OCI-M2 (cell line): ENCODE measurements around the gene FARS2.
"Not testable (repeated sequence)": the region's sequence is repeated elsewhere in the genome, so short reads cannot be mapped to it uniquely, and the experiment has no call there.

Source experiments
- DNase-seq: peaks from one replicate; lab custom pipeline; 2025; ENCODE audit not compliant: unreplicated experiment; lab: John Stamatoyannopoulos, UW

Gene FARS2

DNA sequence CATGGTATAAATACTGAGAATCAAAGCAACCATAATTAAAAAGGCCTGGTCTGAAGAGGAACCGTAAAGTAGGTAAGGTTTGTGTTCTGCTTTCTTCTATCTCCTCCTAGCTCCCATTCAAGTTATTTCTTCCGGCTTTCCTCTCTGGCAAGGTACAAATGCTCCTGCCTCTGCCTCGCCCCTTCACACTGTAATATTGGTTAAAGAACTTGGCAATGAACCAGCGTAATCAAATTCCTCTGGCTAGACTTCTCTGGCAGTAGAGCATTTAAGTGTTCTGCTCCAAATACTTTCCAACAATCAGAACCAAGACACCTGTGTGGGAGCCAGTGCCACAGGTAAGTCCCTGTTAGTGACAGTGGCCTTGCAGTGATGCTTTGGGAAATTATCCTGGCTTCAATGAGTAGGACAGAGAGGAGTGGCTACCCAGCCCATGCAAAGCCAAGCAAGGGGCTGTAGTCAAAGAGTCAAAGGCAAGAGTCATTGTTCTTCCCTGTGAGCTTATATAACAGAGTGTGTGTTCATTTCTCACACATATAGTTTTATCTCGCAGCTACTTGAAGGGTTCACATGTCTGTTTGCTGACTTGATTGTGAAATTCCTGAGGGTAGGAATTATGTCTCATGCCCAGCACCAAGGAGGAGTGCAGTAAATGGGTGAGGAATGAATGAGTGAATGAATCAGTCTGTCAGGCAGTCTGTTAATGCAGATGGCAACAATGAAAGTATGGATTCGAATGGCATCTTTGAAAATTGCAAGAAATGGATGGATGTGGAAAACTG, 416.1 kb downstream of the FARS2 start:
- no peak for DNase-seq

DNA sequence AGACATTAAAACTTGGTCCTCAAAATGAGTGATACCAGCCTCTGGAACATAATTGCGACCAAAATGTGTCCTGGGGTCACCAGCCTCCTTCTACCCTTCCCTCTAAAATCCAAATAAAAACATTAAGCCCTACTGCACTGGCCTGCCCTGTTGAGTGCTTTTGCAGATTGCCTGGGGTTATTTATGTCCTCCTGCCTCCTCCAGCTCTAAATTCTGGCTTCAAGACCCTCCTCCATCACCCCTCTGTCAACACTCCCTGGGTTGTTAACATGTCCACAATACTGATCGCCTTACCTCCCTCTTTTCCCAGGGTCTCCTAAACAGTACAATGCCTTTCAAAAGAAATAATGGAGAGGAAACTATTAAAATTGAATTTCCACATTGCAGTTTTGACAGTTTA, 418.0 kb downstream of the FARS2 start:
- DNase-seq = no peak

DNA sequence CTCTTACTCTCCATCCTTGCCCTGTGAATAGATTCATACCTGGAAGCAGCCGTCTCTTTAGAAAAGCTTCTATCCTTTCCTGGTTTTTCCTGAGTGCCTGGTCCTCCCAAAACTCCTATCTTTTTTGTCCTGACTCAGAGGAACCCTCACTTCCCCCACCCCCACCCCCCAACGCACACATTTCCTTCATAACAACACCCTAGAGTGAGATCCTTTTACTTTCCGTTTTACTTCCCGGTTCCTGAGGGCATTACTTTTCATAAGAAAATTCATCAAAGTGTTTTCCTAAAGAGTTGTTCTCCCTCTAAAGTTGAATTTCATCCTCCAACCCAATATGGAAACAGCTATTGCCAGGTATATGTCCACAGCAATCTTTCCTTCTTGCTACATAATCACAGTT, 418.4 kb downstream of the FARS2 start:
- no peak for DNase-seq

GRCh38 chr6:5680095-5680494, 418.8 kb downstream of the FARS2 start:
- DNase-seq = no peak

GRCh38 chr6:5681480-5681879, 420.2 kb downstream of the FARS2 start:
- no peak for DNase-seq

- DNase-seq = no peak
Measured at GRCh38 chr6:5682530-5682929, 421.2 kb downstream of the FARS2 start.

- DNase-seq = not testable (repeated sequence)
Measured at GRCh38 chr6:5683747-5684146, 422.4 kb downstream of the FARS2 start.

- DNase-seq = no peak
Measured at GRCh38 chr6:5684320-5685053, 423.2 kb downstream of the FARS2 start.

GRCh38 chr6:5693225-5694145, 432.2 kb downstream of the FARS2 start:
- DNase-seq = no peak

DNA sequence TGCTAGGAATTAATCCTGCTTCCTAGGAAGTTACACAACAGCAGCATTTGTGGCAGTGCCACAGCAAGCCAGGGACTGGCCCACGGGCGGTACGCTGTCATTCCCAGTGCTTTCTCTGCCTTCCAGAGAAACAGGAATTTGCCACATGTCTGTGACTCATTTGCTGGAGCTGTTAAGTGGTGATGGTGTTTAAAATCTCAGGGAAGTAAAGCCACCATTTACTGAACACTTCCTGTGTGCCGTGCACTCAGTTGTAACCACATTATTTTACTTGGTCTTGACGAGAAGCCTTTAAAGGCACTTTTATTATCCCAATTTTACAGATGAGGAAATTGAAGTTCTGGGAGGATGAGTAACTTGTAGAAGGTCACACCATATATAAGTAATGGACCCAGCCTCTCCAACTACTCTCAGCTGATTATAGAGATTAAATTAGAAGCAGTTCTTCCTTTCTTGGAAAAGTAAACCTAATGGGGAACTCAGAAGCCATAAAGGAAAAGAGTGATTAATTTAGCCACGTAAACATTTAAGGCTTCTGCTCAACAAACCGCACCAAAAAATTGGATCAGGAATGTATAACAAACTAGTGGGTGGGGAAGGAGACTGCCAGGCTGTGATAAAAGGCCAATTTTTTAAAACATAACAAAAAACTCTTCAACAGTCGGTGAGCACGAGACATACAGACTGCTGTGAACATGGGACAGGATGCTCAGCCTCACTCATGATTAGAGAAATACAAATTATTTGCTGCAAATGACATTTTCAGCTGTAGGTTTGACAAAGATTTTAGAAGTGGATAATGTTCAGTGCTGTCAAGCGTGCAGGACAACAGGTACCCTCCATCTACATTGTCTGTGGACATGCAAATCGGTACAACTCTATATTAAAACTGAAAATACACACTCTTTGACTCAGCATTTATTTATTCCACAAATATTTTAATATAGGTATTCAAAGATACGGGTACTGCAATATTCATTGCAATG, 434.2 kb downstream of the FARS2 start:
- no peak for DNase-seq

DNA sequence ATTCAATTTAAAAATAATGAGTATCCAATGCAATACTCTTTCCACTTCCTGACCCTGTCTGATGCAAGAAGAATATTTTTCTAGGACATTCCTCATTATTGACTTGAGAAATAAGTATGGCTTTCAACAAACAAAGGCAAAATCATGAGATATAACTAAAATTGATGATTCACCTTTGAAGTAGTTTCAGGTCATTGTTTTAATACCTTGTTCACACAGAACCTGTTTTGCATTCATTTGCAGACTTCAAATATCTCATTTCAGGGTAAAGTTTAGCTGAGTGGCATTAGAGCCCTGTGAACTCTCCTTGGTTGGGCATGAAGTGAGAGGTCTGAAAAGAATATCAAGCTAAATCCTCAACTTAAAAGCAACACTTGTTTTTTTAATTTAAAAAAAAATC, 436.2 kb downstream of the FARS2 start:
- no peak for DNase-seq

- DNase-seq = no peak
Measured at GRCh38 chr6:5698318-5698717, 437.0 kb downstream of the FARS2 start.

DNA sequence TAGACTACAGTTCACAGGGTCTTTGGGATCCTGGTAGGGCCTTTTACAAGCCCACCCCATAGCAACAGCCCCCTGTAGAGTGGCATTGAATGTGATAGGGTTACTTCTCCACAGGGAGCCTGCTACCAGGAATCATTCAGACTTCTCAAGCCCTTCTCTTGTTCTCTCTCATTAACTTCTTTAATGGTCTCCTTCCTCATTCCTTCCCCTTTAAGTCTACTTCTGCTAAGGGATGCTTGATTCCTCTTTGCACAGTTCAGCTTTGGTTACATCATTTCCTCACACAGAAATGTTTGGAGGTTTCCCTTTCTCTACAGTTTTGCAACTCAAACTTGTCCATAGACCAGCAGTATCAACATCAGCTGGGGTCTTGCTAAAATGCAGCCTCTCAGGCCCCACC, 437.8 kb downstream of the FARS2 start:
- DNase-seq = not testable (repeated sequence)

GRCh38 chr6:5701174-5701573, 439.9 kb downstream of the FARS2 start:
- no peak for DNase-seq

DNA sequence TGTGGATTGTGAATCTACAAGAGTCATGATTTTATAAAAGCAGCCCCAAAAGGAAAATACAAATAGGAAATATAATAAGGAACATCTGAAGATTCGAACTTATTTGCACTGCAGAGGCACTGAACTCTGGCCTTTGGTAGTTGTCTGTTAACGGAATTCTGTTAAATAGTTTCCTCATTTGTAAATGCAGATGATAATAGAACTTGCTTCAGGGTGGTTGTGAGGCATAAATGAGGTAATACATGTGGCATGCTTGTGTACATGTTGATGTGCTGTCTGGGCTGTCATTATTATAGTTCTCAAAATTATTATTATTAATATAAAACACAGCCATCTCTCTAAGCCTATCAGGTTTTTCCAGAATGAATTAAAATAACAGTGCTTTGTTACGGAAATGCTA, 443.4 kb downstream of the FARS2 start:
- DNase-seq = no peak

GRCh38 chr6:5705252-5705651, 443.9 kb downstream of the FARS2 start:
- DNase-seq = no peak

GRCh38 chr6:5706124-5707033, 445.1 kb downstream of the FARS2 start:
- DNase-seq = no peak

GRCh38 chr6:5707281-5708045, 446.1 kb downstream of the FARS2 start:
- no peak for DNase-seq

DNA sequence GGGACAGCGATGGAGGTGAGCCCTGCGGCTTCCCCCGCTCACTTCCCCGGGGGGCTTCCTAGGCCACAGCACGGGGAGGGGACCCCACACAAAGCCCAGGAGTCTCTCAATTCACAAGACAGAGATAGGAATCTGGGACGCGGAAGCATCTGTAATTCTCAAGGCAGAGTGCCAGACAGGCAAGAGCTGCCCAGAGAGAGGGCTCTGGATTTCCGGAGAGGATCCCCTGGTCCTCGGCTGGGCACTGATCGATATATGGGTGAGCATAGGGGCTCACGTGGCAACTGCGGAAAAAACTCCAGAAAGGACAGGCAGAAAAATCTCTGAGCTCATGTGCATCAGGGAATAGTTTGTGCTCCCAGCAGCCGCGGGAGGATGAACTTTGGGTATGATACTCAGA, 449.2 kb downstream of the FARS2 start:
- no peak for DNase-seq
